Uterus (tissue), 2 donors: ENCODE measurements around the gene HADH.
A peak's percentile ranks its signal among the peaks of the same experiment; 100 is the strongest.

Source experiments
- CTCF ChIP-seq, 4 experiments: fragments of 200-600 bp in 2 of 4; fragments of 450-650 bp in 2 of 4; sonication (generic) in 2 of 4; IDR thresholded peaks; one replicate each; pipeline ENCODE4 v1.5.1; 2016 to 2019; ENCODE audit warnings: antibody characterized with exemption in 4 of 4, mild to moderate bottlenecking in 2 of 4, moderate library complexity in 1 of 4
- POLR2A ChIP-seq, 2 donors: fragments of 450-650 bp; IDR thresholded peaks; one replicate each; pipeline ENCODE4 v1.6.1; 2016; ENCODE audit warnings: antibody characterized with exemption in 2 of 2, mild to moderate bottlenecking in 1 of 2, moderate library complexity in 1 of 2

GRCh38 chr4:108030332-108030731 lies 40.6 kb downstream of the HADH start:
- TF ChIP-seq CTCF (IDR thresholded peaks at IDR 0.05) (peak in 2 of 4 experiments; percentile 17 to 29), POLR2A (IDR thresholded peaks at IDR 0.05) (no peak)
